RKO (cell line): ENCODE data around the gene NEURL2.
"Not testable (repeated sequence)": the region's sequence is repeated elsewhere in the genome, so short reads cannot be mapped to it uniquely, and the experiment has no call there.

Experiments
- DNase-seq: peaks from one replicate; pipeline ENCODE4 v3.0.0-alpha.2; 2016; ENCODE audit warnings: low spot score

Gene NEURL2

GRCh38 chr20:45920462-45921336, 29.7 kb upstream of the NEURL2 start:
- no peak for DNase-seq

- DNase-seq = no peak
Measured at GRCh38 chr20:45919542-45920399, 28.8 kb upstream of the NEURL2 start.

- DNase-seq = no peak
Measured at GRCh38 chr20:45918779-45919537, 27.9 kb upstream of the NEURL2 start.

- DNase-seq = no peak
Measured at GRCh38 chr20:45918182-45918737, 27.3 kb upstream of the NEURL2 start.

GRCh38 chr20:45917790-45918141, 26.8 kb upstream of the NEURL2 start:
- no peak for DNase-seq

- peak; percentile 39 for DNase-seq
Measured at GRCh38 chr20:45913116-45913515, 22.1 kb upstream of the NEURL2 start.

- no peak for DNase-seq
Measured at GRCh38 chr20:45912344-45912682, 21.3 kb upstream of the NEURL2 start.

GRCh38 chr20:45911486-45912343, 20.7 kb upstream of the NEURL2 start, which contains the start of gene PLTP:
TSS of gene PLTP (minus strand) at chr20:45912155. CDS start at chr20:45911452, 703 bp downstream.
- no peak for DNase-seq

GRCh38 chr20:45910670-45911485, 19.9 kb upstream of the NEURL2 start:
- peak; percentile 100 for DNase-seq

GRCh38 chr20:45909817-45910669, 19.0 kb upstream of the NEURL2 start:
- no peak for DNase-seq

GRCh38 chr20:45909336-45909808, 18.4 kb upstream of the NEURL2 start:
- no peak for DNase-seq

GRCh38 chr20:45908084-45908483, 17.1 kb upstream of the NEURL2 start:
- no peak for DNase-seq

GRCh38 chr20:45907219-45907948, 16.4 kb upstream of the NEURL2 start:
- DNase-seq = no peak

GRCh38 chr20:45905505-45906079, 14.6 kb upstream of the NEURL2 start:
- DNase-seq = peak; percentile 96

- DNase-seq = no peak
Measured at GRCh38 chr20:45904583-45905504, 13.8 kb upstream of the NEURL2 start.

- no peak for DNase-seq
Measured at GRCh38 chr20:45902199-45902701, 11.2 kb upstream of the NEURL2 start.

- DNase-seq = not testable (repeated sequence)
Measured at GRCh38 chr20:45901332-45901731, 10.3 kb upstream of the NEURL2 start.
